Colonic mucosa (tissue), 4 donors: ENCODE results near the gene RGL1. TPM values are rescaled to one million over a fixed set of nuclear protein-coding genes. Genes with fewer than 3 reads are reported as not detected.

Experiments
- DNase-seq: peaks from one replicate; pipeline ENCODE4 v3.0.0-alpha.2; 2020
- H3K27ac ChIP-seq: fragments of 200-600 bp; one replicate; pipeline ENCODE4 v1.8.0; 2021
- H3K27me3 ChIP-seq: fragments of 200-600 bp; one replicate; pipeline ENCODE4 v1.8.0; 2021
- H3K36me3 ChIP-seq: fragments of 200-600 bp; one replicate; pipeline ENCODE4 v1.8.0; 2021
- H3K4me1 ChIP-seq: fragments of 200-600 bp; one replicate; pipeline ENCODE4 v1.8.0; 2021; ENCODE audit warnings: mild to moderate bottlenecking
- H3K4me3 ChIP-seq: fragments of 200-600 bp; one replicate; pipeline ENCODE4 v1.8.0; 2021
- H3K9ac ChIP-seq, 2 donors: one replicate each; pipeline ENCODE4 v1.7.0; 2013; ENCODE audit warnings: control low read depth in 2 of 2, low read depth in 2 of 2, low read length in 2 of 2
- H3K9me3 ChIP-seq: fragments of 200-600 bp; one replicate; pipeline ENCODE4 v1.8.0; 2021
- CTCF ChIP-seq: fragments of 200-600 bp; IDR thresholded peaks from one replicate; pipeline ENCODE4 v1.8.0; 2022; ENCODE audit warnings: antibody characterized with exemption, mild to moderate bottlenecking
- intact Hi-C: fragments of 100-400 bp; cut with DNase I; formaldehyde crosslinking; loops from one replicate; pipeline ENCODE4 v1.14.1; 2022
- total RNA-seq, 2 donors: library from RNA; stranded (reverse); fragmentation: NEBNext Ultra II Directional in 1 of 2; extraction: Animal tissue kit (Norgen Biotek cat#: 25700) in 1 of 2; gene quantifications; one replicate each; pipeline ENCODE4 v1.2.1, GENCODE V29; 2021
- donor health status: healthy.
- donor health status: DM: no; HTN: no; CAD: no.
- donor health status: DM: no; HTN: no; CAD: no.

The RGL1 gene
- total RNA-seq, 2 donors from 2014 or later, result 4.0 to 9.5 TPM

GRCh38 chr1:183934314-183934713 is 129.4 kb downstream of the RGL1 start:
- no peaks in the 10 kb centered on the region for H3K36me3 ChIP-seq
- DNase-seq, result no peak
- H3K27me3 ChIP-seq, result no peaks in the 10 kb centered on the region
- intact Hi-C loops, result no loop called here
- H3K27ac ChIP-seq, result no peak overlapping the region
- no peaks in the 10 kb centered on the region for H3K9me3 ChIP-seq
- no peak overlapping the region for H3K4me3 ChIP-seq
- no peak overlapping the region for H3K9ac ChIP-seq
- H3K4me1 ChIP-seq, result no peaks in the 10 kb centered on the region
- no peak for TF ChIP-seq CTCF

DNA sequence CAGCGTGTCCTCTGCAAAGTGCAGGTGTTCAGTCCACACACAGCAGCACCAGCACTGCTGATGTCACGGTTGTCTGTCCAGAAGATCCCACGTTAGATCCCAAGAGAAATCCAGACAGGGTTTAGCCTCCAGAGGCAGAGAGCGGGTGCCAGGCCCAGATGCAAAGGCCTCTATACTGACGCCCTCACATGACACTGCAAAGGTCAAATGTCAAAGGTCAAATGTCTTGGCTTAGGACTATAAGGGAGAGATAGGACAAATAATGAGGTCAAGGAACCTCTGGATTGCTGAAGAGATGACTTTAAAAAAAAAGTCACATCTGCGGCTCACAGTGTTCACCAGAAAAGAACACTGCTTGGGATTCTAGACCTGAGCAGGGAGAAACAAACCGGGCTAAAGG is 131.1 kb downstream of the RGL1 start:
- Histone ChIP-seq H3K36me3 (no peaks in the 10 kb centered on the region), H3K4me3 (no peak overlapping the region), H3K4me1 (no peaks in the 10 kb centered on the region), H3K27me3 (no peaks in the 10 kb centered on the region), H3K27ac (no peak overlapping the region), H3K9me3 (no peaks in the 10 kb centered on the region), H3K9ac (no peak overlapping the region)
- TF ChIP-seq CTCF, result no peak
- no peak for DNase-seq
- intact Hi-C loops, result no loop called here

GRCh38 chr1:183936791-183937190 is 131.9 kb downstream of the RGL1 start:
- H3K9ac ChIP-seq, result no peak overlapping the region
- H3K9me3 ChIP-seq, result no peaks in the 10 kb centered on the region
- DNase-seq, result no peak
- no peaks in the 10 kb centered on the region for H3K27me3 ChIP-seq
- no peak overlapping the region for H3K27ac ChIP-seq
- no peak for TF ChIP-seq CTCF
- H3K36me3 ChIP-seq, result no peaks in the 10 kb centered on the region
- H3K4me3 ChIP-seq, result no peak overlapping the region
- H3K4me1 ChIP-seq, result no peaks in the 10 kb centered on the region
- intact Hi-C loops, result no loop called here

GRCh38 chr1:183937611-183938010 is 132.7 kb downstream of the RGL1 start:
- no peaks in the 10 kb centered on the region for H3K9me3 ChIP-seq
- intact Hi-C loops, result no loop called here

GRCh38 chr1:183941001-183941400 is 136.1 kb downstream of the RGL1 start:
- no peak overlapping the region for H3K9ac ChIP-seq
- intact Hi-C loops, result no loop called here
- no peaks in the 10 kb centered on the region for H3K36me3 ChIP-seq
- no peak for TF ChIP-seq CTCF
- H3K27ac ChIP-seq, result no peak overlapping the region
- no peaks in the 10 kb centered on the region for H3K4me1 ChIP-seq
- no peaks in the 10 kb centered on the region for H3K9me3 ChIP-seq
- H3K4me3 ChIP-seq, result no peak overlapping the region
- no peaks in the 10 kb centered on the region for H3K27me3 ChIP-seq
- no peak for DNase-seq

More at GRCh38 chr1:183937611-183938010, 132.7 kb downstream of the RGL1 start:
- no peak overlapping the region for H3K9ac ChIP-seq
- H3K4me1 ChIP-seq, result no peaks in the 10 kb centered on the region
- H3K27ac ChIP-seq, result no peak overlapping the region
- H3K4me3 ChIP-seq, result no peak overlapping the region
- H3K36me3 ChIP-seq, result no peaks in the 10 kb centered on the region
- DNase-seq, result no peak
- H3K27me3 ChIP-seq, result no peaks in the 10 kb centered on the region
- TF ChIP-seq CTCF, result no peak
